Ureter (tissue), 1 donor: ENCODE results near the gene TMEM117. TPM values are rescaled to one million over a fixed set of nuclear protein-coding genes. Genes with fewer than 3 reads are reported as not detected.
"Not testable (repeated sequence)": the region's sequence is repeated elsewhere in the genome, so short reads cannot be mapped to it uniquely, and the experiment has no call there.

Experiments
- DNase-seq: peaks from one replicate; pipeline ENCODE4 v3.0.0-alpha.2; 2020; ENCODE audit warnings: low spot score
- total RNA-seq: library from RNA; stranded (reverse); gene quantifications from one replicate; pipeline ENCODE4 v1.2.4, GENCODE V29; 2023
- donor health status: DM: yes; HTN: yes; CAD: no.

Gene TMEM117
- total RNA-seq, 1 donor from 2014 or later = 16.7 TPM

DNA sequence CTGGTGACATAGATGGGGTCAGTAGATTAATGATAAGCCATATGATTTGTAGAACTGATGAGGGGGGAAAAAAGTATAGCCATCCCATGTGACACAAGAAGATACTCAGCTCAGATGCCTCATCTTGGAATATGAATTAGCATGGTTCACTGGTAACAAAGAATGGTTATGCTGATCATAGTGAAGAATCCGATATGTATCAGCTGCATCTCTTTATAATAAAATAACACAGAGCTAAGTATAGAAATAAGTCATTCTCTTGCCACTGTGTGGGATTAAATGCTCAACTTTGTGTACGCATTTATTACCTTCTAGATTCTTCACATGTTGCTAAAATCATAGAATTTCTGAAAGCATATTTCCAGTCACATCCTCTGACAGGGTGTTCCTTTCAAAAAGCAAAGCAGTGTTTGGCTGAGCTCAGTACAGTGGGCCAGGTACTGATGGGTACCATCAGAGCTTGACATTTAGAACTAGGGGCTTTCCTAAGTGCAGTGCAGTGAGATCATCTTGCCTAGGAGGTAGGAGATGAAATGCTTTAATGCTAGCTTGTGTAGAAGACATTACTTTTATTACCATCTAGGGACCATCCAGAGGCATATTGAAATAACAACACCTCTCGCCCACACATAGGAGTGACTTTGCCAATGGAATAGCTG lies 256.2 kb downstream of the TMEM117 start:
- DNase-seq = no peak

DNA sequence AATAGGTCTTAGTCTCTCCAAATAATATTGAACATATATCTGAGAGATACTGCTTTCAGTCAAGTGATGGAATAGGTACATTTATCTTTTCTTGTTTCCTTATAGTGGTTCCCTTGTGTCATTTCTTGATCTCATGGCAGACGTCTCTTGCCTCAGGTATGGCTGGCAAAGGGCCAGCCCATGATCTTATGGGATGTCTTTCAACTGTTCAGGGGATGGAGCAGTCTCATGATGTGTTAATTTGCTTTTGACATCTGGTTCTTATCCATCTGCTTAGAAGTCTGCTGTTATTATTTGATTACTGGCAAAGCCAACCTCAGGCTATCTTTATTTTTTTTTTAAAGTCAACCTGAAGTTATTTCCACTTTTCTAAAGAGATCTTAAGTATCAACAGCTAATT lies 262.9 kb downstream of the TMEM117 start:
- DNase-seq = no peak

DNA sequence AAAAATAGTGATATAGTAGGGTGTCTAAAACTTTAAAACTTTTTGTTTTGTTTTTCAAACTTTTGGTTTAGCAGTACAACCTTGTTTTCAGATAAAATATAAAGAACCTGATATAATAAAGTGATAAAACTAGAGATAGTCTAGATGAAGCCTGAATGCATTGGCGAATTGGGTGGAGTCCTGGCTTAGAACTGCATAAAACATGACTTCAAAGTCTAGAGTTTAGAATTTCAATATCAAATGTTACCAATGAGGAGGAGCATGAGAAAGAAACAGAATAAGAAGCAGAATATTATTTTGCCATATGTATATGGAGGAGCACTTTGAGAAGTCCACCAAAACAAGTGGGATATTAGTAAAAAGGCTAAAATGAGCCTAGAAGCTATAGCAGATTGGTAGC lies 263.6 kb downstream of the TMEM117 start:
- no peak for DNase-seq

DNA sequence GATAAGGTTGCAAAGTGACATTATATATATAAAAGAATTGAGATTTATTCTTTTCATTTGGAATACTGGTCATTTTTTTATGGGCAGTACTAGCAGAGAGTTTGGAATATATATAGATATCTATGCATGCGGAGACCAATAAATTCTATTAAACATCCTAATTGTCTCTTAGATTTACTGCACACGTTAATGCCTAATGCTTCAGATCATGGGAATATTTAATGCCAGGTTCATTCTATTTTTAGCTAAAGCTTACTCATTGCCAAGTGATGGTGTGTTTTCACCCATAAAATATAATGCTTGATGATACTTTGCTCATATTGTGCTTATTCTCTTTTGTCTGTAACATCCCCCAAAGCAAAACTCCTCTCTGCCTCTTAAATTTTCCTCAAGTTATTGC lies 264.4 kb downstream of the TMEM117 start:
- DNase-seq = no peak

DNA sequence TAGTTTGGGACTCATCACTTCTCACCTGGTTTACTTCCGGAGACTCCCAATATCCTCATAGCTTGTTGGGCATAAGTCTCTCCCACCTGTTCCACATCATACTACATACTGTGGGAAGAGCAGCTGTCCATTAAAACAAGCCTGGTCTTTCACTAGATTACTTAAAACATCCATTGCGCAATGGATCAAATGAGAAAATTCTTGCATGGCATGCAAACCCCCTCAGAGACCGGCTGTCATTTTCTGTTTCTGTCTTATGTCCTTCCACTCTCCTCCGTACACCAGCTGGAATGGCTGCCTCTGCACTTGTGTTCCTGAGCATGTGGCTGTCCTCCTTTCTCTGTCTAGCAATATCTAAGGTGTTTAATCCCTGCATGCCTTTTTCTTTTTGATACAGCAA lies 265.6 kb downstream of the TMEM117 start:
- DNase-seq = no peak

DNA sequence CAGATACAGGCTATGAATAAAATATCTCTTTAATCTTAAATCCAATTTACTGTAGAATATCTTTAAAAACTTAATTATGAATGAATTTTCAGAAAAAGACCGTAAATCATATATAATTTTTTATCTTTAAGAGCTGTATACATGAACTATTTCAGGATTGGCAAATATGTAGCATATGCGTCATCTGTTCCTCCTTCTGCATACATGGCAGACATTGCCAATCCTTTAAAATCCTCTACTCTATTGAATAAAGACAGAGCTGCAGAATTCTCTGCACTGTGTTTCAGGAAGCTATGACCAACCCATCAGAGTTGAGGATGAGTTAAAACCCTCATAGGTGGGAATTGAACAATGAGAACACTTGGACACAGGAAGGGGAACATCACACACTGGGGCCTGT lies 279.0 kb downstream of the TMEM117 start:
- DNase-seq = no peak

DNA sequence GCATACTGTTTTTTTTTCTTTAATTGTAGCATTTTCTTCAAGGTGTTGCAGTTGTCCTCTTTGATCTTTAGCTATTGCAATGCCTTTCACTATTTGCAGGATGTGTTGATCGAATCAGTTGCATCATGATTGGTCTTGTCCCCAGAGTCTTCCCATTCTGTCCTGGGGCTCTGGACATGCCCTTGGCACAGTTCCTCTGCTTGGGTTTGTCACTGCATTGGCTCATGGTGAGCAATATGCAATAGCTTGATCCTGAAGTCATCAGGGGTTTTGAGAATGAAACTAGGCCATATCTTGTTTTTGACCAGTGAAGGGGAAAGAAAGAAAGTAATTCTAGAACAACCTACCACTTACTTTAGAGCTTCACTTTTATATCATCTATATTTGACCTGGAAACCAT lies 281.5 kb downstream of the TMEM117 start:
- no peak for DNase-seq

DNA sequence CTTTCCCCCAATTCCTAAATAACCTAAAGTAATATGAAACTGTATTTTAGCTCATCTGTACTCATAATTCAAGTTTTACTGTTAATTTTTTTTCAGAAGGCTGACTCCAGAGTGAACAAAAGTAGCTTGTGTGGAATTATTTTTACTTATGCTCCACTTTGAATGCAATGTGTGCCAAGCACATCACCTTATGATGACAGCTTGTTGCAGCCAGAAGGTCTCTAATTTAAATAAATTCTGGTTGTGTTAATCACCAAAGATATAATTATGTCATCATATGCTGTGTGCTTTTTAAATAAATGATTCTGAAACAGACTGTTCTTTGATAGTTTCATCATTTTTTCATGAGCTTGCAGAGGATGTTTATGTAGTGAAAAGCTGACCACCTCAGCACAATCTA lies 283.1 kb downstream of the TMEM117 start:
- no peak for DNase-seq

DNA sequence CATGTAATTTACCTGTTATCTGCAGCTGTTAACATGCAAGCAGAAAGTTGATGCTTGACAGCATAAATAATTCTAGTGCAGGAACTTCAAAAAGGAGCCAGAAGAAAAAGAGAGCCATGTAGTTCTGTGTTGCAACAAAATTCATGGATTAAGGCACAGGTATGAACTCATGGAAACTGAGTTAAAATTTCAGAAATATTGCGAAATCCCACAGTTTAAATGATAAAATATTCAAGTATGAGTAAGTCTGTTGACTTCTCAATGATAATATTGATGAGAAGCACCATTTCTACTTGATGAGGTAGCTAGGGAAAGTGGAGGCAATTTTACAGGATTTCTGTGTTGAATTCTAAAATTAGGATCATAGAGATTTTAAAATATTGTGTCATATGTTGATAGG lies 290.9 kb downstream of the TMEM117 start:
- no peak for DNase-seq

DNA sequence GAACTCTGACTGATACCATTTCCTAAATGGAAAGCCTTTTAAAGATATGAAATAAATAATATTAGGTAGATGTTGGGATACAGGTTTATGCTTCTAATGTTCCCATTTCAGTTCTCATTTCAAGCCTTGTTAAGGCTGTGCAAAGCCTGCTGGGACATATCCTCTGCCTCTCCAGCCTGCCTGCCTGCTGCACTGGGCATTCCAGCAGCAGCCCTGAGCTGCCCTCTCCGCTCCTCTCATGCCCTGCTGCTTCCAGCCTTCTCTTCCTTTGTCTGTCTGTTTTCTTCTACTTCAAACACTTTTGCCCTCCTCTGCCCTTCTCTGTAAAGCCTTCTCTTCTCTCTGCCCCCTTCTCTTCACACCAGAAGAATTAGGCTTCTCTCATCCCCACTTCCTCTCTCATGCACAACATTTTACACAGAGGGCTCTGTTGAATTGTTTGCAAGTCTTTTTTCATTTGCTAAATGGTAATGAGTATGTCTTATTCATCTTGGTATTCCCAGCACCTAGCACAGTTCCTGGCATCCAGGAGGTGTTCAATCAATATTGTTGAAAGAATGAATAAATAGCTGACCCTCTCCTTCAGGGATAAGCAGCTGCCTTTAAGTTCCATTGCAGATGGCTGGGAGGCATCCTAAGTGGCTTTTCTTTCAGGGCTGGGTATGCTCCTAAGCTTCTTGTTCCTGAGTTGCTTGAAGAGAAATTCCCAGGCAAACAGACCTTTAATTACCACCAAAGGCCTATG lies 292.3 kb downstream of the TMEM117 start:
- DNase-seq = no peak

DNA sequence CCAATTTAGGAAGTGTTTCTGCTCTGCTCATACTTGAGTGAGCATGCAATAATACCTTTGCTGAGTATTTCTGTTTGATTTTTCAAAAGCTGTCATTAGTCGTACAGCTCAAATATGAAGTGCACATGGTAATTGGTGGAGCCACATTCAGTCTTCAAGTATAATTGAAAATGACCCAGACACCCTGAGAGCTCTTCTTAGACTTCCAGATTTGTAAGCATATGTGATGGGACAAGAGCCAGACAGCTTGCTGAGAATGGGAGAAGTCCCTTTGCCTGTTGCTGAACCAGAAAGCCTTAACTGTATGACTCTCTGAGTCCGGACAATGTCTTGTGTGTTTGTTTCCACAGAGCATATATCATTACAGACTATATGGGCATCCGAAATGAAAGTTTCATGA lies 307.3 kb downstream of the TMEM117 start:
- no peak for DNase-seq

DNA sequence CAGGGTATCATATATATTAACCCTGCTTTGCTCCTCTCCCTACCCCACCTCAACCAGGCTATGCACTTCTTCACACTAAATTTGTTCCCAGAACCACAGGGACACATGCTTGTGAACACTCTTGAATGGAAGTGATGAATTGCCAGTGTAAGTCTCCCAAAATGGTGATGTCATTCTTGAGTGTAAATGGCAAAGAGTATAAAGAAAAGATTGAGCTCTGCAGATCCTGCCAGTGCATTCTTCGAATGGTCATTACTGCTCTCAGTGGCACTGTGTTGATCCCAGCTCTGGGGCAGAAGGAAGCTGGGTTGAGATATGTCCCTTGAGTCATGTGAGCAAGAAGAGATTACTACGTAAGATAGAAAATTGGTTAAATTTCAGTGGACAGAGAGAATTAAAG lies 313.1 kb downstream of the TMEM117 start:
- DNase-seq = no peak

DNA sequence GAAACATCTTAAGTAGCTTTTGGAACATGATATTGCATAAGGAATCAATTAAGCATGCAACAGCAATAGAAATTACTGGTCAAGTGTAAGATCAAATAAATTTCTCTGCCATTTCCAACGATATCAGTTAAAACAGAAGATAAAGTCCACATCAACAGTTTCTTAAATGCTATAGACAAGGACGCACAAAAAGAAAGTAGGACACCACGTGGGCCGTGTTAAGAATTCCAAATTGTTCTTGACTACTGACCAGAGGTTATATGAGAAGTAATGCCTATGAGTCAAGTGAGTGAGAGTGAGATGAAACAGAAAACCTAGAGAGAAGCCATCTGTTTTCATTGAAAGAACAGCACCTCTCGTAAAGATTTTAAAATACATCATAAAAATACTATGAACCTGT lies 318.2 kb downstream of the TMEM117 start:
- DNase-seq = no peak

DNA sequence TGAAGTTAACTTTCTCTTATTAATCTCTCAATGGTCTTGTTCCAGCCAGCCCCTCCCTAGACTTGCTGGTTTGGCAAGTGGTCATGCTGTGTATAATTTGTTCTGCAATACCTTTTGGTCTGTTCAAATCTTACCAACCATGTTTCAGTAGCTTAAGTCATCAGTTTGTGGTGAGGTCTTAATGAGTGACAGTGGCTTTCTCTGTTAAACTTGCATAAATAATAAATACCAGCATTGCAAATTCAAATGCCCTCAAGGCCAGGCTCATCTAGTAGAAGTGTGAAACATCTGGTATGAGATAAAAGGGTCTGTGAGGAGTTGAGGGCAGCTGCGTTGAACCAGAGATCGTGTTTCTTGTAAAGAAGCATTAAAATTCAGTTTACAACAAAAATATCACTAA lies 319.5 kb downstream of the TMEM117 start:
- no peak for DNase-seq

DNA sequence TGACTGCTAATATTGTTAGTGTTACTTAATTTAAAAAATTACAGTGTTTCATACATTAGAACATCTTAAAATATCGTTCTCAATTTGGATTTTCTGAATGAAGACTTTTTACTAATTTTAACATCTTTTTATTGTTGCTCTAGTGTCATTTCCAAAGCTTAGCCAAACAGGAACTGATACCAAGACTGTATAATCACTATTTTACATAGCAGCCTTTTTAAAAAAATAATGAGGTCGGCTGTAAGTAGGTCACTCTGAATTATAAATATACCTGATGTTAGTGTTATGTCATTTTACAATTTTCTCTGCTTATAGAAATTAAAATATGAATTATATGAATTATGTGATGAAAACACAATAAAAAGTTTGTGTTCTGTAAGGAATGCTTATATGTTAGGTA lies 321.5 kb downstream of the TMEM117 start:
- DNase-seq = no peak

DNA sequence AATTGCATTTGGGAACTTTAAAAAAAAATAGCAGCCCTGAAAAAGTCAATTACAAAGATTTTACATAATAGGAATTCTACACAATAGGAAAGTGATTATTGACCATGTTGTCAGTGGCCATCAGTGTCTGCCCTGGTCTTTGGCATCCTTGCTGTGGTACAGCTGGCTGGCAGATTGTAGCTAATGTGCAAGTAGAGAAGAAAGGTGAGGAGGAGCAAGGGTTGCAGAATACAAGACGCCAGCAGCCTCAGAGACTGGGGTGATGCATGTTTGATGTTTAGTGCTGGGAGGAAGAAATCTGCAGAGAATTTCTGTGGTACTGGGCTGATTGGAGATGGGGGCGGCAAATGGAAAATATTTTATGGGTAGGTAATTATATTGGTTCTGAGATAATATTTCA lies 322.9 kb downstream of the TMEM117 start:
- DNase-seq = no peak

DNA sequence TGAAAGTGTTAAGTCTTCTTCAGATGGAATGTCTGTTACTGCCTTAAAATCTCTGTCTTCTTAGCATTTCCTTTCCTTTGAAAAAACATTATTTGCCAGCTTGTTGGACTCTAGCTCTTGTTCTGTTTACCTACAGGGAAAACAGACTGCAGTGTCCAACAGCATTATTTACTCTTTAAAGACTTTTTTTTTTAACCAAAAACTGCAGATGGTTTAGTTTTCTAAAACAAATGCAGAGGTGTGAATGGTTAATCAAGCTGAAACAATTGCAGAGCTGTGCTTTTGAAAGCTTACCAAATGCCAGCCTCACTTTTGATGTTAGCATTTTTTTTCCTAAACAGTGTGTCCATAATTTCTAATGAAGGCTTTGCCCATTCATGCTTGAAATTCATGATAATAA lies 323.3 kb downstream of the TMEM117 start:
- no peak for DNase-seq

DNA sequence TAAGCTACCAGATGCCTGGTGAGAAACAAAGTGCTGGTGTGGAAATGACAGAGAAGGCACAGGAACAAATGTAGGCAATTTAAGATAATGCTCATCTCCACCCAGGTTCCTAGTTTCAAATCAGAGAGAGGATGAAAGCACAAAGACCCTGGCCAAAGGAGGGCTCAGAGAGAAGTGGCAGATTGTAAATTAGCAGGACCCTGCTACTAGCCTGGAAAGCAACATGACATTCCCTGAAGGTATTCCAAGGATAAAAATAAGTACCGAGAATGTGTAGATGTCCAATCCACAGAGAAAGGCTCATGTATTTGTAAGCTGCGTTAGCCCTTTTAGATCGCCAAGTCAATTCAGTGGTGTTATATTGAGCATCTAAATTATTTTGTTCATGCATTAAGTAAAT lies 324.0 kb downstream of the TMEM117 start:
- DNase-seq = no peak

DNA sequence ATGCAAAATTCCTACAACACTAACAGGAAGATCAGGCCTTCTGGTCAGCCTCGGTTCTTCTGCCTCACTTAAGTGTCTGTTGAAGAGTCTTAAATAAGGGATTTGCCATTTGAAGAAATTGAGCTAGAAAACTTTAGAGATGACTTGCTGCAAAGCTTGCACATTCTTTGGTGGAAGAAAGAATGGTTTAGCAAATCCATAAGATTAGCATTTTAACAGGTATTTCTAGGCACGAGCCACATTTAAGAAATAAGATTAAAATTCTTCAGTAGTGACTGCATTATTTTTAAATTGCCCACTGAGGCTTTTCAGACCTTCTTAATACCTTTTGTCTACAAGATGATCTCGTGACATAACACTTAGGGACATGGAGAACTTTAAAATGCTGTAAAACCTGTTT lies 327.1 kb downstream of the TMEM117 start:
- no peak for DNase-seq

DNA sequence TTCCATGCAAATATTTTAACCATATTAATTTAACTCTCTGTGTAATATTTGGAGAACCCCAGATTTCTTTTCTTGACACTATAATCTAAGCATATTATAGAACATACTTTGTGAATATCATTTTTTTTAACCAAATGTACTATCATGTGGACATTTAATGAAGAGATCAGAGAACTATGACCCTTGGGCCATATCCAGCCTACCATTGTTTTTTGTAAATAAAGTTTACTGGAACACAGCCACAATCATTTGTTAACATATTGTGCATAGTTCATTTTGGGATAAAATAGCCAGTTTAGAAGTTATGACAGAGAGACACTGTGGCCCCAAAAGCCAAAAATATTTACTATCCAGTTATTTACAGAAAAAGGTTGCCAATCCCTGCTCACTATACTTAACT lies 338.2 kb downstream of the TMEM117 start:
- no peak for DNase-seq

DNA sequence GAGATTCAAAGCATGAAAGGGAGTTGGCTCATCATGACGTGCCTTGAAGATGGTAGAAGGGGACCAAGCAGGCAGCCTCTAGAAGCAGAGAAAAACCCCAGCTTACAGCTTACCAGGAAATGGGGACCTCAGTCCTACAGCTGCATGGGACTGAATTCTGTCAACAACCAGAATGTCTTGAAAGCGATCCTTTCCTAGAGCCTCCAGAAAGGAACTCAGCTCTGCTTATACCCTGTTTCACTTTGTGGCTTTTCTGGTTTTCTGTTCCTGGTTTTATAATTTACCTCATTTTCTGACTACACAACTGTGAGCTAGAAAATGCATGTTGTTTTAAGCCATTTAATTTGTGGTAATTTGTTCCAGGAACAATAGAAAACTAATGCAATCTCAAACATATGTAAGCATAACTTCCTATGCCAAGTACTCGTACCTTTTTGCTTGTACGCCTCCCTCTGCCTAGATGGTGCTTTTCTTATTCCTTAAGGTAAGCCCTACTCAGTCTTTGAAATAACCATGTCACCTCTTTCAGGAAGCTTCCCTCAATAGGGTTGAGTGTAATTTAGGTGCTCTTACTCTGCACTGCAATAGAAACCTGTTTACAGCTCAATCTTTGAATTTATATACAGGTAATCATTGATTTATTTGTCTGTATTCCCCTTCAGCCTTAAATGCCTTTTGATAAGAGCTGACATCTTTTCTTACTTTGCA lies 348.8 kb downstream of the TMEM117 start:
- DNase-seq = no peak

DNA sequence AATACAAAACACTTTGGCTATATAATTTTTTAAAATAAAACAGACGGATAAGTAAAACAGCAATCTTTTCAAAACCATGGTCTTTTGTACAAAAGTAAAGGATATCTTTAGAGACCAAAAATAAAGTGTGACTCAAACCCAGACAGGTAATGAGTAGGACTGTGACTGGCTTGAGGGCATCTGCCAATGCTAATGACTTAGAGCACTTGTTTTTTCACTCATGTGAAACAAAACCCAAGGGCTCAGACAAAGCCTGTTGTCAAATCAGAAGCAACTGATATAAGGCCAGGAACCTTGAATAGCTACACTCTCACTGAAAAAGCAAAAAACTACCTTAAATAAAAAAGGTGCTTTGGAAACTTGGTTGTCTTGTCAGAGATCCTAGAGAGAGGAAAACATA lies 357.4 kb downstream of the TMEM117 start:
- DNase-seq = no peak

DNA sequence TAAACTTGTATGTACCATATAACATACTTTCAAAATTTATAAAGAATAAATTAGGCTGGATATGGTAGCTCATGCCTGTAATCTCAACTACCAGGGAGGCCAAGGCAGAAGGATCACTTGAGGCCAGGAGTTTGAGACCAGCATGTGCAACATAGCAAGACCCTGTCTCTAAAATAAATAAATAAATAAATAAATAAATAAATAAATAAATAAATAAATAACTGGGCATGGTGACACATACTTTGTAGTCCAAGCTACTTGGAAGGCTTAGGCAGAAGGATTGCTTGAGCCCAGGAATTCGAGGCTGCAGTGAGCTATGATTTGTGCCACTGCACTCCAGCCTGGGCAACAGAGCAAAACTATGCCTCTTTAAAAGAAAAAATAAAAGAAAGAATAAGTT lies 359.8 kb downstream of the TMEM117 start:
- DNase-seq = not testable (repeated sequence)
